Measurements from ENCODE around the gene CNNM2.

CNNM2 gene

GRCh38 chr10:103067956-103068355 lies 149.9 kb downstream of the CNNM2 start:
- DNase-seq (ENCODE audit: extremely low read depth in 1 of 2, low read depth in 1 of 2): no peak

- DNase-seq (ENCODE audit: extremely low read depth in 1 of 2, low read depth in 1 of 2): peak; percentile 27 to 55
Observed at GRCh38 chr10:103069453-103070331, 151.6 kb downstream of the CNNM2 start.

- DNase-seq (ENCODE audit: extremely low read depth in 1 of 2, low read depth in 1 of 2): no peak
Observed at GRCh38 chr10:103072276-103072675, 154.2 kb downstream of the CNNM2 start.

GRCh38 chr10:103072891-103073290 lies 154.8 kb downstream of the CNNM2 start:
- no peak for DNase-seq (ENCODE audit: extremely low read depth in 1 of 2, low read depth in 1 of 2)

- DNase-seq (ENCODE audit: extremely low read depth in 1 of 2, low read depth in 1 of 2): no peak
Observed at GRCh38 chr10:103077020-103077419, 158.9 kb downstream of the CNNM2 start.

- DNase-seq (ENCODE audit: extremely low read depth in 1 of 2, low read depth in 1 of 2): no peak
Observed at GRCh38 chr10:103077491-103078308, 159.6 kb downstream of the CNNM2 start.

- no peak for DNase-seq (ENCODE audit: extremely low read depth in 1 of 2, low read depth in 1 of 2)
Observed at GRCh38 chr10:103078309-103078615, 160.2 kb downstream of the CNNM2 start.

- no peak for DNase-seq (ENCODE audit: extremely low read depth in 1 of 2, low read depth in 1 of 2)
Observed at GRCh38 chr10:103078676-103079075, 160.6 kb downstream of the CNNM2 start.

GRCh38 chr10:103079100-103079499 lies 161.0 kb downstream of the CNNM2 start:
- DNase-seq (ENCODE audit: extremely low read depth in 1 of 2, low read depth in 1 of 2): no peak

GRCh38 chr10:103079946-103080345 lies 161.9 kb downstream of the CNNM2 start:
- no peak for DNase-seq (ENCODE audit: extremely low read depth in 1 of 2, low read depth in 1 of 2)

GRCh38 chr10:103080891-103081581 lies 162.9 kb downstream of the CNNM2 start:
- DNase-seq (ENCODE audit: extremely low read depth in 1 of 2, low read depth in 1 of 2): no peak

- no peak for DNase-seq (ENCODE audit: extremely low read depth in 1 of 2, low read depth in 1 of 2)
Observed at GRCh38 chr10:103082683-103083082, 164.6 kb downstream of the CNNM2 start.

- DNase-seq (ENCODE audit: extremely low read depth in 1 of 2, low read depth in 1 of 2): no peak
Observed at GRCh38 chr10:103083266-103083976, 165.3 kb downstream of the CNNM2 start.

- no peak for DNase-seq (ENCODE audit: extremely low read depth in 1 of 2, low read depth in 1 of 2)
Observed at GRCh38 chr10:103083977-103084320, 165.9 kb downstream of the CNNM2 start.

- no peak for DNase-seq (ENCODE audit: extremely low read depth in 1 of 2, low read depth in 1 of 2)
Observed at GRCh38 chr10:103086261-103086660, 168.2 kb downstream of the CNNM2 start.

- DNase-seq (ENCODE audit: extremely low read depth in 1 of 2, low read depth in 1 of 2): no peak
Observed at GRCh38 chr10:103086799-103087198, 168.7 kb downstream of the CNNM2 start.

GRCh38 chr10:103089493-103089892 lies 171.4 kb downstream of the CNNM2 start:
- no peak for DNase-seq (ENCODE audit: extremely low read depth in 1 of 2, low read depth in 1 of 2)

- no peak for DNase-seq (ENCODE audit: extremely low read depth in 1 of 2, low read depth in 1 of 2)
Observed at GRCh38 chr10:103090911-103091310, 172.8 kb downstream of the CNNM2 start.

GRCh38 chr10:103095005-103095404 lies 176.9 kb downstream of the CNNM2 start:
- DNase-seq (ENCODE audit: extremely low read depth in 1 of 2, low read depth in 1 of 2): no peak

- DNase-seq (ENCODE audit: extremely low read depth in 1 of 2, low read depth in 1 of 2): no peak
Observed at GRCh38 chr10:103096130-103096529, 178.0 kb downstream of the CNNM2 start.

- DNase-seq (ENCODE audit: extremely low read depth in 1 of 2, low read depth in 1 of 2): no peak
Observed at GRCh38 chr10:103098240-103098639, 180.1 kb downstream of the CNNM2 start.

Data from activated CD8-positive, alpha-beta memory T cell treated with anti-CD3 and anti-CD28 coated beads for 1 hour (primary cell).